CD8-positive, alpha-beta memory T cell (primary cell): ENCODE measurements around the gene TRERF1. TPM values are rescaled to one million over a fixed set of nuclear protein-coding genes. Genes with fewer than 3 reads are reported as not detected.

Experiments
- CTCF ChIA-PET: fragments of 350-600 bp; sonication (Branson Sonifier 250); formaldehyde crosslinking; loops from one replicate; lab custom pipeline; 2021; ENCODE audit warnings: antibody characterized with exemption; lab: Charles Lee
- POLR2A ChIA-PET: fragments of 350-600 bp; sonication (Branson Sonifier 250); formaldehyde crosslinking; loops from one replicate; lab custom pipeline; 2021; ENCODE audit warnings: antibody characterized with exemption; lab: Charles Lee
- DNase-seq, 5 donors: peaks; one replicate each; pipeline versions ENCODE4 v3.0.0 to v3.0.0-alpha.2; 2020 to 2022; ENCODE audit warnings: mixed read lengths in 1 of 5
- H3K27ac ChIP-seq: one replicate; pipeline ENCODE4 v1.7.0; 2013; ENCODE audit warnings: low read depth, mild to moderate bottlenecking, low read length, moderate library complexity
- H3K27me3 ChIP-seq: 2 replicates; pipeline ENCODE4 v1.7.0; 2013; ENCODE audit warnings: low read length, mild to moderate bottlenecking; ENCODE audit not compliant: insufficient read depth, poor library complexity, severe bottlenecking
- H3K36me3 ChIP-seq: 2 replicates; pipeline ENCODE4 v1.7.0; 2013; ENCODE audit warnings: mild to moderate bottlenecking, low read length, moderate library complexity; ENCODE audit not compliant: insufficient read depth
- H3K4me1 ChIP-seq: 2 replicates; pipeline ENCODE4 v1.7.0; 2013; ENCODE audit warnings: mild to moderate bottlenecking, low read length, moderate library complexity; ENCODE audit not compliant: insufficient read depth
- H3K4me3 ChIP-seq: 2 replicates; pipeline ENCODE4 v1.7.0; 2013; ENCODE audit warnings: mild to moderate bottlenecking, low read length
- H3K9me3 ChIP-seq: 2 replicates; pipeline ENCODE4 v1.7.0; 2013; ENCODE audit warnings: mild to moderate bottlenecking, low read length
- H3K27ac Mint-ChIP-seq, 8 donors: one replicate each; pipeline ENCODE4 v1.8.0; 2020 to 2021; ENCODE audit warnings: mixed read lengths in 8 of 8, mild to moderate bottlenecking in 6 of 8, inconsistent platforms in 3 of 8, moderate library complexity in 3 of 8
- H3K27me3 Mint-ChIP-seq, 2 donors: one replicate each; pipeline ENCODE4 v1.8.0; 2020 to 2021; ENCODE audit warnings: mixed read lengths in 2 of 2, mild to moderate bottlenecking in 1 of 2, moderate library complexity in 1 of 2
- H3K36me3 Mint-ChIP-seq, 3 donors: one replicate each; pipeline ENCODE4 v1.8.0; 2020 to 2021; ENCODE audit warnings: mixed read lengths in 3 of 3, inconsistent platforms in 1 of 3, mild to moderate bottlenecking in 1 of 3
- H3K4me1 Mint-ChIP-seq, 3 donors: one replicate each; pipeline ENCODE4 v1.8.0; 2020 to 2021; ENCODE audit warnings: mixed read lengths in 3 of 3, inconsistent platforms in 1 of 3, mild to moderate bottlenecking in 1 of 3
- H3K4me3 Mint-ChIP-seq, 7 donors: one replicate each; pipeline ENCODE4 v1.8.0; 2020 to 2021; ENCODE audit warnings: mixed read lengths in 7 of 7, mild to moderate bottlenecking in 6 of 7, moderate library complexity in 4 of 7, inconsistent platforms in 2 of 7
- H3K9me3 Mint-ChIP-seq, 5 donors: one replicate each; pipeline ENCODE4 v1.8.0; 2020 to 2022; ENCODE audit warnings: mixed read lengths in 5 of 5, mild to moderate bottlenecking in 3 of 5, moderate library complexity in 2 of 5, inconsistent platforms in 1 of 5
- polyA plus RNA-seq: library from polyadenylated mRNA; unstranded; fragments of 300-500 nt; fragmentation: Illumina TruSeq; gene quantifications from one replicate; pipeline ENCODE4 v1.2.3, GENCODE V29; 2021
- total RNA-seq, 2 experiments: library from RNA; stranded (reverse); gene quantifications; one replicate each; pipeline ENCODE4 v1.2.3, GENCODE V29; 2021

The TRERF1 gene
- total and polyA plus RNA-seq, 3 experiments from 2014 or later: 10.2 to 10.6 (median 10.3) TPM

DNA sequence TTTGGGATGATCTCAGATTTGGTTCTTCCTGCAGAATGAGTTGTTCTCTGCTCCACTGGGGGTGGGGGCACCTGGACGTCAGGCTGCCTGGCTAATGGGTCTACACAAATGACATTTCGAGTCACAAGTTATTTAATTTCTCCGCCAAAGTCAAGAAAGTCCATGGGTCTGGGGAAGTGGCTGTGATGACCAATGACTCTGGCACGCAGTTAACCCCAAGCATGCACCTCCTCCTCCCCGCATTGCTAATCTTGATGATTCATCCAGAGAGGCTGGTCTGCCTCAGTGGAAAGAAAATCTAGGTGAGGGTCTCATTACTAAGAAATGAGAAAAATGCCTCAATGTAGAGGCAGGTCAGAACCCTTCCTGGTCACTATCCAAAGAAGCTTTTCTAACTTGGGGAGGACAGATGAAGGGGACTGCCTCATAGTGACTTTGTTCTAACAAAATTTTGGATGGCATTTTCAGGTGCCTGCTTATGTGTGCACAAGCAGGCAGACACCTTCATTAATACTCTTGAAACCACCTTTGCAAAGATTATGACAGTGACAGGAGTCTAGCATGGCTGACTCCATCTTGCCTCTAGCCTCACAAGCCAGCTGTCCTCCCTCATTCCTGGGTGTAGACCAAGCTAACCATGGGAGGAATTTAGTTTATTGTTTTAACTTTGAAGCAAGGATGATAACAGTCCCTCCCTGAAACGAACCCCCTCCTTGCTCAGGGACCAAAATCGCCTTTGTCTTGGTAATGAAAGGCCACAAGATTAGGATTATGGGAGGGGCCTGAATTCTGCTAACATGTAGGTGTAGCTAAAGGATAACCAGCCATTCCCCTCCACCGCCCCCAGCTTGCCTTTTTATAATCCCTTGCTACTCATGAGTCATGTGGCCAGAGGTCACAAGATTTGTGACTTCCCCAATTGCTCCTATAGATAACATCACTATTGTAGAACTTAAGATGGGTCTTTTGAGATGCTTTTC, 135.4 kb downstream of the TRERF1 start:
- Mint-ChIP-seq H3K4me3 (peak overlapping the region in 3 of 7 donors; percentile 15 to 44 (median 19)), H3K27ac (peak overlapping the region; percentile 28 to 84 (median 62)), H3K9me3 (no peaks in the 10 kb centered on the region), H3K27me3 (no peaks in the 10 kb centered on the region), H3K4me1 (peaks cover 65 to 81% (median 74%) of the 10 kb centered on the region in 3 donors), H3K36me3 (peaks cover 0 to 22% (median 9%) of the 10 kb centered on the region in 3 donors)
- no peak for DNase-seq
- no peaks in the 10 kb centered on the region for H3K9me3 ChIP-seq
- H3K36me3 ChIP-seq: no peaks in the 10 kb centered on the region
- ChIA-PET CTCF (interaction anchor here (1.4 kb wide), 1 partner anchor 231 kb away, joined by 4 read pairs; no protein-coding TSS in a partner anchor), POLR2A (no interaction called here)
- H3K4me3 ChIP-seq: no peak overlapping the region
- no peak overlapping the region for H3K27ac ChIP-seq
- peaks cover 33% of the 10 kb centered on the region for H3K4me1 ChIP-seq
- no peaks in the 10 kb centered on the region for H3K27me3 ChIP-seq

DNA sequence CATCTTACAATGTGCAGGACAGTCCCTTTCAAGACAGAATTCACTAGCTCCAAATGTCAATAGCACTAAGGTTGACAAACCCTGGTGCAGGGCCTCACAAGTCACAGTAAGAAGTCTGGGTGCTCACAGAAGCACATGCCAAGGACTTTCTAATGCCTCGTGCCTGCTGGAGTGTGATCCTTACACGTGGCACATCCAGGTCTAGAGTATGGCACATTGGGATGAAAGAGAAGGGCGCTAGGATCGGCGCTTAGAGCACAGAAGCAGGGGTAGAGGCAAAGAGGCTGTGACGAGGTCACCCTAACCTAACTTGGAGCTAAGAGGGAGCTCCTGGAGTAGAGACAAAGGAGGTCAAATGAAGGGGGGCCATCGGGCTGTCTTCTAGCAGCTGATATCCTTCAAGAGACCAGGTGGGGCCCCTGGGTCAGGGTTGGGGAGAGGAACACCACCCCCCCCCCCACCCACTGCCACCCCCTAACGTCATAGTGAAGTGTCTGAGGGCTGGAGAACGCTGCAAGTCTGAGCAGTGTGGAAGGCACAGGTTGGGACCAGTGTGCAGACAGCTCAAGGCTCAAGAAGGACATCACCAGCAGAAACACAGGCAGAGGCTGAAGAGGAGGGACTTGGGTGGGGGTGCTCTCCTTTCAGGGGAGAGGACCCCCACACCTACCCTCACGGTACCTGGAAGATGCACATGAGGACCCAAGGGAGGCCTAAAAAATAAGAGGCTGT, 136.3 kb downstream of the TRERF1 start:
- Mint-ChIP-seq H3K36me3 (peaks cover 0 to 26% (median 13%) of the 10 kb centered on the region in 3 donors), H3K4me3 (peak overlapping the region in 1 of 7 donors; percentile 3), H3K27ac (peak overlapping the region in 7 of 8 donors; percentile 14 to 86 (median 71)), H3K4me1 (peaks cover 62 to 77% (median 73%) of the 10 kb centered on the region in 3 donors), H3K9me3 (no peaks in the 10 kb centered on the region), H3K27me3 (peaks cover 0 to 1% of the 10 kb centered on the region in 2 donors)
- no peak overlapping the region for H3K27ac ChIP-seq
- no peak for DNase-seq
- H3K4me3 ChIP-seq: no peak overlapping the region
- no peaks in the 10 kb centered on the region for H3K27me3 ChIP-seq
- ChIA-PET CTCF (interaction anchor here (1.4 to 1.7 kb wide), 2 partner anchors 59 to 232 kb away, joined by 3 to 4 read pairs; no protein-coding TSS in a partner anchor), POLR2A (no interaction called here)
- no peaks in the 10 kb centered on the region for H3K36me3 ChIP-seq
- peaks cover 30% of the 10 kb centered on the region for H3K4me1 ChIP-seq
- H3K9me3 ChIP-seq: no peaks in the 10 kb centered on the region

DNA sequence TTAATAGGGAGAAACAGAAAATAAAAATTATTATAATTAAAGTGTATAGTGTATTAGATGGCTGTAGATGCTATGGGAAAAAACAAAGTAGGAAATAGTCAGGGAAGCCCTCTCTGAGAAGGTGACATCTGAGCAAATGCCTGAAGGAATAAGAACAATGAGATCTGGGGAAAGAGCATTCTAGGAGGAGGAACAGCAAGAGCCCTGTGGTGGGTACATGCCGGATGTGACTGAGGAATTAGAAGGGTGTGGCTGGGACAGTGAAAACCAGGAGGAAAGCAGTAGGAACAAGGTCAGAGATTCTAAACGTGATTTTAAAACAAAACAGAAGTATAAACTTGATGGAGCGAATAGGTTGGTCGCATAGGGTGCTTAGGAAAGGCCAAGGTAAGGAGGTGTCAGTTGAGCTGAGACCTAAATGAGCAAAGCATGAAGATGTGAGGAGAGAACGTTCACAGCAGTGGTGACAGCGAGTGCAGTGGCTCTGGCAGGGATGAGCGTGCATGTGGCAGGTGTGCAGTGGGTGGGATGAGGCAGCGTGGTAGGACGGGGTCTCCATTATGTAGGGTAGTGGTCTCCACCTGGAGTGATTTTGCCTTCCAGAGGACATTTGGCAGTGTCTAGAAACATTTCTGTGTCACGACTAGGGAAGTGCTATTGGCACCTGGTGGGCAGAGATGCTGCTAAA, 137.0 kb downstream of the TRERF1 start:
- H3K27ac ChIP-seq: no peak overlapping the region
- ChIA-PET POLR2A (interaction anchor here (0.6 kb wide), 1 partner anchor 44 kb away, joined by 8 read pairs; no protein-coding TSS in a partner anchor), CTCF (interaction anchor here (0.7 to 1.7 kb wide), 3 partner anchors 18 to 233 kb away, joined by 3 read pairs; no protein-coding TSS in a partner anchor)
- Mint-ChIP-seq H3K4me3 (no peak overlapping the region), H3K9me3 (no peaks in the 10 kb centered on the region), H3K36me3 (peaks cover 0 to 26% (median 13%) of the 10 kb centered on the region in 3 donors), H3K27me3 (peaks cover 0 to 1% of the 10 kb centered on the region in 2 donors), H3K27ac (peak overlapping the region; percentile 7 to 93 (median 72)), H3K4me1 (peaks cover 60 to 79% (median 73%) of the 10 kb centered on the region in 3 donors)
- no peaks in the 10 kb centered on the region for H3K9me3 ChIP-seq
- no peak for DNase-seq
- H3K4me1 ChIP-seq: peaks cover 30% of the 10 kb centered on the region
- H3K27me3 ChIP-seq: no peaks in the 10 kb centered on the region
- no peaks in the 10 kb centered on the region for H3K36me3 ChIP-seq
- H3K4me3 ChIP-seq: no peak overlapping the region

DNA sequence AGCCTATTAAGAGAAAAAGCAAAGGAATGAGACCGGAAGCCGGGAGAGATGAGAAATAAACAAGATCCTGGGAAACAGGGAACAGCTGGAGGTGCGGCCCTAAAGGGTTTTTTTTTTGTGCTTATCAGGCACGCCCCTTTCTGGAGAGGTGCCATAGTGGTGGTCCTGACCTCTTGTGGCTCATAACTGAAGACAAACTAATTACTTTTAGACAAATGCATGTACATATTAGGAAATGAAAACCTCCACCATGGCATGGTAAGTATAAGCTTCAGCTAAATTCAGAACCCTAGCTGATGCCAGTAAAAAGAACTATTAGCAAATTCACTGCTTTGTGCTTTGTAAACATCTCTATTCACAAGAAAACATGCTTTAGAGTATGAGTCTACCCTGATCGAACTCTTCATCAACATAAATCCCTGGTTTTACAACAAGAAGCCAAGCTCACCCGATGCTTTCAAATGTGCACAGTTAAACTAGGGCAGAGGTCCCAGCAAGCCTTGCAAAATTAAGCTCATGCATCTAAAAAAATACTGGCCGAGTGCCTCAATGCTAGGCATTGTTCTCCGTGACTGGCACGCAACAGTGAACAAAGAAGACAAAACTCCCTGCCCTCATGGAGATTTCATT, 137.7 kb downstream of the TRERF1 start:
- Histone ChIP-seq H3K36me3 (no peaks in the 10 kb centered on the region), H3K4me3 (no peak overlapping the region), H3K9me3 (no peaks in the 10 kb centered on the region), H3K27ac (no peak overlapping the region), H3K27me3 (no peaks in the 10 kb centered on the region), H3K4me1 (peaks cover 30% of the 10 kb centered on the region)
- Mint-ChIP-seq H3K9me3 (no peaks in the 10 kb centered on the region), H3K27ac (peak overlapping the region; percentile 9 to 90 (median 36)), H3K4me3 (no peak overlapping the region), H3K27me3 (peaks cover 0 to 1% of the 10 kb centered on the region in 2 donors), H3K36me3 (peaks cover 0 to 26% (median 12%) of the 10 kb centered on the region in 3 donors), H3K4me1 (peaks cover 57 to 77% (median 68%) of the 10 kb centered on the region in 3 donors)
- ChIA-PET POLR2A (interaction anchor here (0.6 kb wide), 1 partner anchor 44 kb away, joined by 8 read pairs; no protein-coding TSS in a partner anchor), CTCF (interaction anchor here (0.7 to 1.7 kb wide), 3 partner anchors 19 to 234 kb away, joined by 3 read pairs; no protein-coding TSS in a partner anchor)
- no peak for DNase-seq

DNA sequence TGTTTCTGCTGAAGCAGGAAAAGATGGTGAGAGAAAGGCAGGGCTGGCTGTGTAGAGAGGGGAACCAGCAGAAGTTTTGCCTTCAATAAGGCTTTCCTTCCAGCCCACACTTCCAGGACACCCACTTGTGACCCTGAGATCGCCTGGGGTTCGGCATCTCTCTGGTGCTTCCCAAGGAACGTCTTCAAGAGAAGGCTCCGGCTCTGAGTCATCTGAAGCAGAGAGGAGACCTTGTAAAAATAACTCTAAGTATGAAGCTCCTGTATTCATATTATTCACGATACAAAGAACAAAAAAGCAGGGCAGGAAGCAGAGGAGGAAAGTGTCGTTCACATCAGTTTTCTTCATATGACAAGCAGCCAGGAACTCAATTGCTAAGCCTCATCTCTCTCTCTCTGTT, 138.7 kb downstream of the TRERF1 start:
- no peak overlapping the region for H3K4me3 ChIP-seq
- Mint-ChIP-seq H3K27ac (peak overlapping the region; percentile 9 to 90 (median 66)), H3K4me1 (peaks cover 51 to 69% (median 66%) of the 10 kb centered on the region in 3 donors), H3K9me3 (no peaks in the 10 kb centered on the region), H3K27me3 (peaks cover 0 to 3% of the 10 kb centered on the region in 2 donors), H3K4me3 (peak overlapping the region in 3 of 7 donors; percentile 20 to 57 (median 33)), H3K36me3 (peaks cover 0 to 22% (median 7%) of the 10 kb centered on the region in 3 donors)
- no peaks in the 10 kb centered on the region for H3K27me3 ChIP-seq
- H3K9me3 ChIP-seq: no peaks in the 10 kb centered on the region
- no peak overlapping the region for H3K27ac ChIP-seq
- no peak for DNase-seq
- ChIA-PET CTCF (no interaction called here), POLR2A (no interaction called here)
- H3K36me3 ChIP-seq: no peaks in the 10 kb centered on the region
- peaks cover 30% of the 10 kb centered on the region for H3K4me1 ChIP-seq

DNA sequence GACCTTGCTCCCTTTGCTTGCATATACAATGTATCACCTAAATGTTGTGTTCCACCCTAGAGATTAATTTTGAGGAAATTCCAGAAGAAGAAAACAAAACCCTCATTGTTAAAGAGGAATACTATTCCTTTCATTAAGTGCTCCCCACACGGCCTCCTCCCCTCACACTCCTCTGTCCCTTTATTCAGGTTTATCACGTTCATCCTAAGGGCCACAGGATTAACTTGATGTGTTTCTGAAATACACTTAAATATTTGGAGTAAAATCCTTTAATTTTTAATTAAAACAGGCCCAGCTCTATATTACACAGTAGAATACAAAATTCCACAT, 144.6 kb downstream of the TRERF1 start:
- ChIA-PET POLR2A (interaction anchor here (1.5 kb wide), 1 partner anchor 244 kb away, joined by 3 read pairs; no protein-coding TSS in a partner anchor), CTCF (interaction anchor here (0.8 to 4.6 kb wide), 4 partner anchors 30 to 241 kb away, joined by 3 to 17 read pairs (median 8); no protein-coding TSS in a partner anchor)
- peaks cover 0 to 3% of the 10 kb centered on the region in 2 donors for H3K27me3 Mint-ChIP-seq
- H3K27ac ChIP-seq: no peak overlapping the region
- H3K9me3 Mint-ChIP-seq: no peaks in the 10 kb centered on the region
- H3K4me1 ChIP-seq: no peaks in the 10 kb centered on the region
- H3K4me3 ChIP-seq: no peak overlapping the region
- H3K4me3 Mint-ChIP-seq: no peak overlapping the region
- H3K9me3 ChIP-seq: no peaks in the 10 kb centered on the region
- peak overlapping the region in 1 of 8 donors; percentile 7 for H3K27ac Mint-ChIP-seq
- peaks cover 0 to 20% (median 12%) of the 10 kb centered on the region in 3 donors for H3K36me3 Mint-ChIP-seq
- H3K4me1 Mint-ChIP-seq: peaks cover 30 to 64% (median 57%) of the 10 kb centered on the region in 3 donors
- no peaks in the 10 kb centered on the region for H3K27me3 ChIP-seq
- no peak for DNase-seq
- H3K36me3 ChIP-seq: no peaks in the 10 kb centered on the region
